SK-N-MC (cell line): Measurements from ENCODE around the gene FMN2.

Source experiments
- DNase-seq: peaks from one replicate; pipeline ENCODE4 v3.0.0-alpha.2; 2011; ENCODE audit warnings: low read depth, low spot score
- H3K27ac ChIP-seq: fragments of 200-600 bp; sonication (generic); 2 replicates; pipeline ENCODE4 v1.5.1; 2016; ENCODE audit warnings: mixed run types
- H3K36me3 ChIP-seq: fragments of 200-600 bp; sonication (generic); 2 replicates; pipeline ENCODE4 v1.6.1; 2017; ENCODE audit warnings: antibody characterized with exemption, low read length, mixed read lengths; ENCODE audit not compliant: insufficient read depth
- H3K4me3 ChIP-seq: fragments of 200-600 bp; sonication (generic); 2 replicates; pipeline ENCODE4 v1.5.1; 2016
- H3K9ac ChIP-seq: fragments of 200-600 bp; sonication (generic); 2 replicates; pipeline ENCODE4 v1.8.0; 2017; ENCODE audit warnings: mixed run types, mixed read lengths; ENCODE audit not compliant: insufficient read length
- H3K9me3 ChIP-seq: fragments of 200-600 bp; sonication (generic); 2 replicates; pipeline ENCODE4 v1.6.1; 2017; ENCODE audit warnings: low read depth, mild to moderate bottlenecking, antibody characterized with exemption, low read length, moderate library complexity, mixed read lengths
- EZH2 ChIP-seq: fragments of 200-600 bp; sonication (generic); IDR thresholded peaks from one replicate; pipeline ENCODE4 v1.6.1; 2017; ENCODE audit warnings: antibody characterized with exemption
- FOXP2 ChIP-seq: optimal IDR thresholded peaks from 2 replicates; pipeline ENCODE3; 2011; ENCODE audit warnings: mild to moderate bottlenecking, moderate library complexity; ENCODE audit not compliant: insufficient read depth; ENCODE audit errors: extremely low read length, control extremely low read depth
- POLR2AphosphoS5 ChIP-seq: IDR thresholded peaks from 2 replicates; pipeline ENCODE4 v1.6.1; 2012; ENCODE audit warnings: mild to moderate bottlenecking, low read depth, low read length, borderline replicate concordance

The FMN2 gene

DNA sequence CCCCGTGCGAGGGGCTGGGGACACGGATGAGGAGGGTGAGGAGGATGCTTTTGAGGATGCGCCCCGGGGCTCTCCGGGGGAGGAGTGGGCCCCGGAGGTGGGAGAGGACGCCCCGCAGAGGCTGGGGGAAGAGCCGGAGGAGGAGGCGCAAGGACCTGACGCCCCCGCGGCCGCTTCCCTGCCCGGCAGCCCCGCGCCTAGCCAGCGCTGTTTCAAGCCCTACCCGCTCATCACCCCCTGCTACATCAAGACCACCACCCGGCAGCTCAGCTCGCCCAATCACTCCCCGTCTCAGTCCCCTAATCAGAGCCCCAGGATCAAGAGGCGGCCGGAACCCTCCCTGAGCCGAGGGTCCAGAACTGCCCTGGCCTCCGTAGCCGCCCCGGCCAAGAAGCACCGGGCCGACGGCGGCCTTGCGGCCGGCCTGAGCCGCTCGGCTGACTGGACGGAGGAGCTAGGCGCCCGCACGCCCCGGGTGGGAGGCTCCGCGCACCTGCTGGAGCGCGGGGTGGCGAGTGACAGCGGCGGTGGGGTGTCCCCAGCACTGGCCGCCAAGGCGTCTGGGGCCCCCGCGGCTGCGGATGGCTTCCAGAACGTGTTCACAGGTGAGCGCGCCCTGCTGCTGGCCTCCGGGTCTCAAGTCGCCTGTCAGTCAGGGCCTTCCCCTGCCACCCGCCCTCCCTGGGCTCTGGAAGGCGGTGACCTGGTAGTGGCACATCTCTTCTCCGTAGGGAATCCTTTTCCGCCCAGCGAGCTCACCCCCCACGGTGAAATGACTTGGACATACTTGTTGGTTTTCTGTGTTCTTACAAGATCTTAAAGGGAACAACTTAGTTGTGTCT is 1.7 kb downstream of the FMN2 start:
- H3K4me3 ChIP-seq = no peak overlapping the region
- no peaks in the 10 kb centered on the region for H3K9me3 ChIP-seq
- no peak for DNase-seq
- TF ChIP-seq EZH2 (no peak), POLR2AphosphoS5 (no peak), FOXP2 (no peak)
- H3K36me3 ChIP-seq = no peaks in the 10 kb centered on the region
- H3K27ac ChIP-seq = no peak overlapping the region
- no peak overlapping the region for H3K9ac ChIP-seq

DNA sequence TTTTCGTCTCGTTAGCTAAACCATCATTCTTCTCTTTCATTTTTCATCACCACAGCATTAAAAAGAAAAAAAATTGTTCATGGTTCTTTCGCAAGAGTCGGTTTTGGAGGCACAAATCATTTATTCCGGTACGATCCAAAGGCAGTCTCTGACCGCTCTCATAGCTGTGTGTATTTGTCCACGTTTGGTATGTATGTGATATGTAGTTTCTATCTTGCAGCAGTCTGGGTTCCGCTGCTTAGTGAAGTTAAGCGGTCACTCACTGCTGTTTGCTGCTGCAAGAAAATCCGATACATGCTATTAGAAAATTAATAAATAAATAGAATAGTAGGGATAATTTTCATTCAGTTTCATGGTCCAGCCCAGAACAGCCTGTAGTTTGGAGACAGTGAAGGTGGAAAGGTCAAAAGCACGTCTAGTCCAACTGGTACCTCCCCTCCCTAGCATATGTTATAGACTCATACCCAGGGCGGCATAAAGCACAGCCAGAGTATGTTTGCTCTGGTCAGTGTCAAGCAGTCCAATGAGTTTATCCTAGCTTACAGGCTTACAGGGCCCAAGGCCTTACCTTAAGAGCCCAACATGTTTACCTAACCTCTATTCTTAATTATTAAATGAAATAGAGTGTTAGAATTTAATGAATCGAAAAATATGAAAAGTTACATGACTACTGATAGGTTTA is 2.5 kb downstream of the FMN2 start:
- H3K4me3 ChIP-seq = no peak overlapping the region
- no peak for DNase-seq
- H3K36me3 ChIP-seq = no peaks in the 10 kb centered on the region
- no peak overlapping the region for H3K27ac ChIP-seq
- no peak overlapping the region for H3K9ac ChIP-seq
- no peaks in the 10 kb centered on the region for H3K9me3 ChIP-seq
- no peak for TF ChIP-seq POLR2AphosphoS5
- no peak for TF ChIP-seq EZH2
- TF ChIP-seq FOXP2 = no peak

DNA sequence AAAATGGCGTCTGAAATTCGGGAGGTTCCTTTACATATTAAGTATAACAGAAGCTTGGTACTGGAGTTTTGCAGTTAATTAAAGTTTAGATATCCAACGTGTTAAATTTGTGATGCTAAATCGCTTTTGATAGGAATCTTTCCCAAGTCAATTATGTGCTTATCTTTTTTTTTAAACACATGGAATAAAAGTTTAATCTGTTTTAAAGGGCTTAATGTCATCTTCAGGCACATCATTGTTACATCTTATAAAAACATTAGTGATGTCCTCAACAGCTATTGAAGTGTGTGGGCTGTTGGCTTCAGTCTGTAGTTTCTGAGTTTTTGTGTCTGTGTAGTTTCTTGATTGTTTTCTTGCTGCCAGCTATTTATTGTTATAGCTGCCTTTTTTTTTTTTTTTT is 5.3 kb downstream of the FMN2 start:
- no peak overlapping the region for H3K27ac ChIP-seq
- no peak overlapping the region for H3K9ac ChIP-seq
- TF ChIP-seq EZH2 = no peak
- no peak for TF ChIP-seq FOXP2
- no peak for TF ChIP-seq POLR2AphosphoS5
- H3K4me3 ChIP-seq = no peak overlapping the region
- no peak for DNase-seq
- no peaks in the 10 kb centered on the region for H3K9me3 ChIP-seq
- H3K36me3 ChIP-seq = no peaks in the 10 kb centered on the region

DNA sequence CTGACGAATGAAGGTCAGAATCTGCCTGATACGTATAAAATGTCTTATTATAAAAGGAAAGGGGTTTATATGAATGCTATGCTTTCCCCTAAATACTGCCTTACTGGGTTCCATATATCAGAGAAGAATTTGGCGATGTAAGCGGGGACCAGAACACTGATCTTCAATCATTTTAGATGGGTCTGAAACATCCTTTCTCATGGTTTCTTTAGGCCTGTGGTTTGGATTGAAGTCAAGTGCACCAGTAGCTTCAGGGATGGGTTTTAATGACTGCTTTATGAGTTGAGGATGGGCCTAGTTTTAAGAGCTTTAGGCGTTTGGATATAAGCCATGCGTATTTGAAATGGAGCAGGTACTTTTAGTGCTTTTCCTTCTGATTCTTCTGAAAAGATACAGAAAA is 6.9 kb downstream of the FMN2 start:
- TF ChIP-seq EZH2 (no peak), FOXP2 (no peak), POLR2AphosphoS5 (no peak)
- no peaks in the 10 kb centered on the region for H3K9me3 ChIP-seq
- no peak overlapping the region for H3K27ac ChIP-seq
- no peak overlapping the region for H3K9ac ChIP-seq
- DNase-seq = no peak
- H3K4me3 ChIP-seq = no peak overlapping the region
- no peaks in the 10 kb centered on the region for H3K36me3 ChIP-seq

DNA sequence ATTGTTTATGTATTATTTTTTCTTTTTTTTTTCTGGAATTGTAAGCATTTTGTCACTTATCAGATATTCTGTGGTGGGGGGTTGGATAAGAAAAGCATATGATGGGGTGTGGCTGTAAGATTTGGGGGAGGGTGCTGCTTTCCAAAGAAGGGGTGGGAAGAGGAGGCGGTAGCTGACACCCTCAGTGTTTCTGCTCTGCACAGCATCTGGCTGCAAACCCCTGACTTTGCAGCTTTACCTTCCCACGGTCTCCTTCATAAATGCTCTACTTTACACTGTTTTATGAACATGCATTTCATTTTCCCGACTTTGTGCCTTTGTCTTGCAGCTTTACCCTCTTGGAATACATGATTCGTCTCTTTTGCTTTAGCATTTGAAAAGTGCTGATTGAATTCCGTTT is 7.6 kb downstream of the FMN2 start:
- H3K4me3 ChIP-seq = no peak overlapping the region
- TF ChIP-seq EZH2 (no peak), POLR2AphosphoS5 (no peak), FOXP2 (no peak)

DNA sequence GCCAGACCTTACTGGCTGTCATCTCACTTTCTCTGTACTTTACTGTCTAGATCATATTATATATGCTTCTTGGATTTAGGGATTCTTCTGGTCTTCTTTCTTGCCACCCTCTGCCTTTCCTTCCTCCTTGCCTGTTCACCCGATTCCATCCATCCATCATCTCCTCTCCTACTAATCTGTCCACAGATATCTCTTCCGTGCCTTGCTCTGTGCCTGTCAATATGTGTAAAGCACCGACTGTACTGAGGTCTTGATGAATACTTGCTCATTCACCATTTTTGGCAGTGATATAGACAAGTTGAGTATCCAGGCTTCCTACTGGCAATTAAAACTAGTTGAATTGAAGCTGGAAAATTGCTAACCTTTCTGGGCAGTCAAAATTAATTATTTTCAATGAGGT is 8.1 kb downstream of the FMN2 start:
- no peak for TF ChIP-seq EZH2
- no peak for TF ChIP-seq FOXP2
- TF ChIP-seq POLR2AphosphoS5 = no peak
- Histone ChIP-seq H3K36me3 (no peaks in the 10 kb centered on the region), H3K4me3 (no peak overlapping the region), H3K27ac (no peak overlapping the region), H3K9ac (no peak overlapping the region), H3K9me3 (no peaks in the 10 kb centered on the region)
- no peak for DNase-seq

More for the DNA sequence above, 7.6 kb downstream of the FMN2 start:
- H3K36me3 ChIP-seq = no peaks in the 10 kb centered on the region
- H3K27ac ChIP-seq = no peak overlapping the region
- H3K9me3 ChIP-seq = no peaks in the 10 kb centered on the region
- H3K9ac ChIP-seq = no peak overlapping the region
- DNase-seq = no peak

DNA sequence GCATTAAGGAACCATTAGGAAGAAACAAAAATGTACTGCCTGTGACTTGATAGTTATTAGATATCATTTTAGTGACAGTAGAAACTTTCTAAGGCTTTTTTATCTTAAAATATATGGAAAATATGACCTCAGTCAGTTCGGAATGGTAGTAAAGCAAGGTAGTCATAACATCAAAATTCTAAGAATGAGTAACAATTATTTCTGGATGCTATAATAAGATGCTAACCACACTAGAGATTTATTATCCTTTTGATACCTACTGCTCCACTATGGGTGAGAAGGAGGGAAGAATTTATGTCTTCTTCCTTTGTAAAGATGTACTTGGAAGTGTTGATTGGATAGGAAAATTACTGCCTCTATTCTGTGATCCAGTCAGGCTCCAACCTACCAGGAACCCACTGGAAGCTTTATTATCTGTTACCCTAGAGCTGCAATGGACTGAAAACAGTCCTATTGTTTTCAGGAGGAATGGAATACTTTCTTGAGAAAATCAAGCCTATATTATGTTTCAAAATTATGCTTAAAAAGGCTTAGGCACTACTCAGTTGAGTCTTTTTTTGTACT is 8.8 kb downstream of the FMN2 start:
- no peak overlapping the region for H3K9ac ChIP-seq
- TF ChIP-seq FOXP2 (no peak), POLR2AphosphoS5 (no peak), EZH2 (no peak)
- H3K36me3 ChIP-seq = no peaks in the 10 kb centered on the region
- H3K27ac ChIP-seq = no peak overlapping the region
- H3K4me3 ChIP-seq = no peak overlapping the region
- DNase-seq = no peak
- H3K9me3 ChIP-seq = no peaks in the 10 kb centered on the region

DNA sequence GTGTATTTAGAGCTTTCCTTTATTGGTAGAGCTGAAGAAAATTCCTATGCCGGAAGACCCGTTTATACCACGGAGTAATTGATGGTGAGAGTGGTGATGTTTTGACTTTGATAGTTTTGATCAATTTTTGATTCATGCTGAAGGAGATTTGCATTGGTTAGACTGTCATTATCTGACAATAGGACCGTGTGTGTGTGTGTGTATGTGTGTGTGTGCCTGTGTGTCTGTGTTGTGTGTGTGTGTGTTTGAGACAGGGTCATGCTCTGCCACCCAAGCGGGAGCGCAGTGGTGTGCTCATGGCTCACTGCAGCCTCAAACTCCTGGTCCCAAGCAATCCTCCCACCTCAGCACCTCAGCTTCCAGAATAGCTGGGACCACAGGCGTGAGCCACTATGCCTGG is 9.6 kb downstream of the FMN2 start:
- DNase-seq = no peak
- Histone ChIP-seq H3K27ac (no peak overlapping the region), H3K9me3 (no peaks in the 10 kb centered on the region), H3K36me3 (no peaks in the 10 kb centered on the region), H3K9ac (no peak overlapping the region), H3K4me3 (no peak overlapping the region)
- no peak for TF ChIP-seq EZH2
